ENCODE data around the gene CADM3.

- TF ChIP-seq CTCF (IDR thresholded peaks at IDR 0.05) (no peak), POLR2AphosphoS5 (IDR thresholded peaks at IDR 0.05; ENCODE audit: low read depth, low read length) (no peak), TCF7L2 (IDR thresholded peaks at IDR 0.05; ENCODE audit: low read depth, low read length) (no peak)
Observed at GRCh38 chr1:159173320-159173719, 1.9 kb downstream of the CADM3 start.
